Esophagus squamous epithelium (tissue), 5 donors: Measurements from ENCODE around the gene RGS3. TPM values are rescaled to one million over a fixed set of nuclear protein-coding genes. Genes with fewer than 3 reads are reported as not detected.

ENCODE experiments used
- DNase-seq: peaks from one replicate; lab custom pipeline; 2025; lab: John Stamatoyannopoulos, UW
- H3K27ac ChIP-seq, 4 donors: fragments of 200-600 bp; sonication (generic); one replicate each; pipeline ENCODE4 v1.5.1; 2016 to 2019; ENCODE audit warnings: mild to moderate bottlenecking in 1 of 4
- H3K27me3 ChIP-seq, 4 donors: fragments of 200-600 bp; sonication (generic); 1 replicate in 3 of 4; 2 replicates in 1 of 4; pipeline versions ENCODE4 v1.5.1 to v1.6.0; 2017 to 2021; ENCODE audit warnings: antibody characterized with exemption in 1 of 4
- H3K36me3 ChIP-seq, 3 donors: fragments of 200-600 bp; sonication (generic); one replicate each; pipeline ENCODE4 v1.5.1; 2016 to 2019
- H3K4me1 ChIP-seq, 3 donors: fragments of 200-600 bp; sonication (generic); one replicate each; pipeline ENCODE4 v1.5.1; 2017 to 2019
- H3K4me3 ChIP-seq, 4 donors: fragments of 200-600 bp; sonication (generic); 1 replicate in 3 of 4; 2 replicates in 1 of 4; pipeline ENCODE4 v1.5.1; 2016 to 2019; ENCODE audit warnings: mild to moderate bottlenecking in 2 of 4, moderate library complexity in 1 of 4
- H3K9me3 ChIP-seq, 3 donors: fragments of 200-600 bp; sonication (generic); one replicate each; pipeline ENCODE4 v1.5.1; 2016 to 2019
- CTCF ChIP-seq, 6 experiments: fragments of 450-650 bp in 4 of 6; fragments of 200-600 bp in 2 of 6; sonication (generic) in 2 of 6; IDR thresholded peaks; one replicate each; pipeline ENCODE4 v1.5.1; 2016 to 2019; ENCODE audit warnings: antibody characterized with exemption in 6 of 6, mild to moderate bottlenecking in 4 of 6, moderate library complexity in 4 of 6
- POLR2A ChIP-seq, 4 donors: fragments of 450-650 bp; IDR thresholded peaks; one replicate each; pipeline ENCODE4 v1.6.1; 2017; ENCODE audit warnings: antibody characterized with exemption in 4 of 4, mild to moderate bottlenecking in 4 of 4, moderate library complexity in 3 of 4
- WGBS, 2 donors: methylation state at CpG; one replicate each; pipeline ENCODE4 v1.1.5; 2018; 5-methylcytosine and 5-hydroxymethylcytosine counted together
- intact Hi-C: fragments of 100-400 bp; cut with DNase I; formaldehyde crosslinking; loops from one replicate; pipeline ENCODE4 v1.15.0; 2022
- total RNA-seq, 4 donors: library from RNA; depleted of rRNA; stranded (reverse); fragments of >200 nt; gene quantifications; one replicate each; pipeline ENCODE4 v1.1.0, GENCODE V29; 2016
- donor health status: DM: yes; HTN: yes; CAD: no.

Gene RGS3
- total RNA-seq, 4 donors from 2014 or later: 9.7 to 16.3 (median 12.7) TPM

- TF ChIP-seq POLR2A (IDR thresholded peaks at IDR 0.05): no peak
- no peak for TF ChIP-seq CTCF (IDR thresholded peaks at IDR 0.05)
- no peak overlapping the region for H3K4me3 ChIP-seq
- no peak overlapping the region for H3K27ac ChIP-seq
- no peaks in the 10 kb centered on the region for H3K9me3 ChIP-seq
- DNase-seq: no peak
- no peaks in the 10 kb centered on the region for H3K27me3 ChIP-seq
- H3K4me1 ChIP-seq: peaks cover 0 to 41% (median 0%) of the 10 kb centered on the region in 3 donors
- 80 to 100% methylated on average over 1 to 2 of the region's 5 CpGs for WGBS, 2 donors
- intact Hi-C loops: no loop called here
- peaks cover 0 to 28% (median 0%) of the 10 kb centered on the region in 3 donors for H3K36me3 ChIP-seq
Observed at GRCh38 chr9:113542741-113543140, 79.2 kb downstream of the RGS3 start.

GRCh38 chr9:113543296-113543981 is 79.9 kb downstream of the RGS3 start:
- intact Hi-C loops: no loop called here
- H3K27ac ChIP-seq: no peak overlapping the region
- H3K4me1 ChIP-seq: peaks cover 0 to 42% (median 7%) of the 10 kb centered on the region in 3 donors
- DNase-seq: no peak
- no peak overlapping the region for H3K4me3 ChIP-seq
- H3K27me3 ChIP-seq: no peaks in the 10 kb centered on the region
- no peaks in the 10 kb centered on the region for H3K9me3 ChIP-seq
- H3K36me3 ChIP-seq: peaks cover 0 to 21% (median 0%) of the 10 kb centered on the region in 3 donors
- 80 to 89% methylated on average over 3 to 9 of the region's 10 CpGs for WGBS, 2 donors
- TF ChIP-seq POLR2A (IDR thresholded peaks at IDR 0.05): no peak
- no peak for TF ChIP-seq CTCF (IDR thresholded peaks at IDR 0.05)

GRCh38 chr9:113543982-113544303 is 80.4 kb downstream of the RGS3 start:
- Histone ChIP-seq H3K27me3 (no peaks in the 10 kb centered on the region), H3K4me1 (peaks cover 3 to 47% (median 12%) of the 10 kb centered on the region in 3 donors), H3K4me3 (no peak overlapping the region), H3K27ac (no peak overlapping the region), H3K36me3 (peaks cover 0 to 19% (median 0%) of the 10 kb centered on the region in 3 donors), H3K9me3 (no peaks in the 10 kb centered on the region)
- 69 to 71% methylated on average over 3 of the region's 3 CpGs for WGBS, 2 donors
- intact Hi-C loops: no loop called here
- TF ChIP-seq POLR2A (IDR thresholded peaks at IDR 0.05): no peak
- TF ChIP-seq CTCF (IDR thresholded peaks at IDR 0.05): no peak
- no peak for DNase-seq

GRCh38 chr9:113545068-113545467 is 81.5 kb downstream of the RGS3 start:
- Histone ChIP-seq H3K27me3 (no peaks in the 10 kb centered on the region), H3K9me3 (no peaks in the 10 kb centered on the region), H3K4me3 (no peak overlapping the region), H3K4me1 (peaks cover 4 to 54% (median 13%) of the 10 kb centered on the region in 3 donors), H3K36me3 (peaks cover 0 to 19% (median 0%) of the 10 kb centered on the region in 3 donors), H3K27ac (no peak overlapping the region)
- TF ChIP-seq CTCF (IDR thresholded peaks at IDR 0.05) (no peak), POLR2A (IDR thresholded peaks at IDR 0.05) (no peak)
- 84 to 100% methylated on average over 1 to 2 of the region's 2 CpGs for WGBS, 2 donors
- DNase-seq: no peak
- intact Hi-C loops: no loop called here

GRCh38 chr9:113546566-113546965 is 83.0 kb downstream of the RGS3 start:
- no peak overlapping the region for H3K4me3 ChIP-seq
- no peak overlapping the region for H3K27ac ChIP-seq
- no peaks in the 10 kb centered on the region for H3K27me3 ChIP-seq
- TF ChIP-seq CTCF (IDR thresholded peaks at IDR 0.05) (no peak), POLR2A (IDR thresholded peaks at IDR 0.05) (no peak)
- peaks cover 4 to 39% (median 13%) of the 10 kb centered on the region in 3 donors for H3K4me1 ChIP-seq
- DNase-seq: no peak
- 85 to 97% methylated on average over 5 of the region's 5 CpGs for WGBS, 2 donors
- H3K36me3 ChIP-seq: peaks cover 0 to 13% (median 0%) of the 10 kb centered on the region in 3 donors
- no peaks in the 10 kb centered on the region for H3K9me3 ChIP-seq
- intact Hi-C loops: no loop called here
